Transverse colon (tissue), 3 donors: ENCODE measurements around the gene CYP19A1.

Experiments used
- POLR2A ChIP-seq: fragments of 450-650 bp; IDR thresholded peaks from one replicate; pipeline ENCODE4 v1.6.1; 2016; ENCODE audit warnings: antibody characterized with exemption, mild to moderate bottlenecking, moderate library complexity
- POLR2AphosphoS5 ChIP-seq, 3 donors: sonication (generic); formaldehyde crosslinking; IDR thresholded peaks; one replicate each; pipeline ENCODE4 v1.6.1; 2016; ENCODE audit warnings: antibody characterized with exemption in 3 of 3

DNA sequence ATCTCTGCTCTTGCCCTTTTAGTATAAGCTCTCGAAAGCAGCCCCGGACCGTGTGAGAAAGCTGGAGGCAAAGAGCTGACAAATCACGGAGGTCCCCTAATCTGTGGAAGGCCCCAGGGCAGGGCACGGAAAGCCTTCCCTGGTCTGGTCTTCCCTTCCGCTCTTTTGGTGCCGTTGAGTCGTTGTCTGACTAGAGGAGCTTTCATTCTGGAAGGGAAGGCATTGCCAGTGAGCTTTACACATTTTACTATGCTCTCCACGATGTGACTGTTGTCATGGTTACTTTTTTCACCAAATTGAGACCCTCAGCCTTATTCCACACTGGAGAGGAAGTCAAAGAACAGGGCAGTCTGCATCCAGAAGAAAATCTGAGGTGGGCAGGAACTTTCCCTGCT, 71.7 kb downstream of the CYP19A1 start:
- TF ChIP-seq POLR2A (no peak), POLR2AphosphoS5 (IDR thresholded peaks at IDR 0.05) (no peak)
